Esophagus muscularis mucosa (tissue), 4 donors: ENCODE results near the gene RRP36.
A peak's percentile ranks its signal among the peaks of the same experiment; 100 is the strongest.

Experiments
- CTCF ChIP-seq, 3 experiments: fragments of 200-600 bp in 2 of 3; fragments of 450-650 bp in 1 of 3; sonication (generic) in 2 of 3; IDR thresholded peaks; one replicate each; pipeline ENCODE4 v1.5.1; 2017 to 2019; ENCODE audit warnings: antibody characterized with exemption in 3 of 3, mild to moderate bottlenecking in 2 of 3, moderate library complexity in 1 of 3
- EP300 ChIP-seq: sonication (generic); formaldehyde crosslinking; IDR thresholded peaks from one replicate; pipeline ENCODE4 v1.6.1; 2017; ENCODE audit warnings: antibody characterized with exemption
- POLR2A ChIP-seq: fragments of 450-650 bp; IDR thresholded peaks from one replicate; pipeline ENCODE4 v1.6.1; 2017; ENCODE audit warnings: antibody characterized with exemption, moderate library complexity, mild to moderate bottlenecking, low read depth
- POLR2AphosphoS5 ChIP-seq, 2 donors: sonication (generic); formaldehyde crosslinking; IDR thresholded peaks; one replicate each; pipeline ENCODE4 v1.6.1; 2017; ENCODE audit warnings: antibody characterized with exemption in 2 of 2

GRCh38 chr6:43059168-43060033, 38.0 kb downstream of the RRP36 start, which contains the start of the genes KLC4 and MRPL2:
- TF ChIP-seq POLR2AphosphoS5 (IDR thresholded peaks at IDR 0.05) (peak; percentile 93 to 96), CTCF (IDR thresholded peaks at IDR 0.05) (no peak), POLR2A (peak; percentile 61), EP300 (no peak)
